ENCODE data around the gene DTNB.

The DTNB gene

DNA sequence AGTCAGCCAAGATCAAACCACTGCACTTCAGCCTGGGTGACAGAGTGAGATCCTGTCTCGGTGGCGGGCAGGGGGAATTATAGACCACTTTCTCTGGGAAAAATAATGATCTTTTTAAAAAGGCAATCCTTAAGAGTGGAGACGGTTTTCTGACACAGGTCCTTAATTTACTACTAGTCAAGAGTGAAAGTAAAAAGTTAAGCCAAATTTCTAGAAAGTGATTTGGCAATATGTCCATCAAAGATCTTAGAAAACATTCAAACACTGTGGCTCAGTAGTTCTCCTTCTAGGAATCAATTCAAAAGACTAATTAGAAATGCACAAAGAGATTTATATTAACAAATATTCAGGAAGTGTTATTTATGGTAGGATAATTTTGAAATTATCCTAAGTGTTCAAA lies 183.2 kb downstream of the DTNB start:
- DNase-seq (no peak), ATAC-seq (no peak)
- Mint-ChIP-seq H3K27ac (no peak overlapping the region), H3K27me3 (no peaks in the 10 kb centered on the region), H3K9me3 (no peaks in the 10 kb centered on the region), H3K4me1 (no peaks in the 10 kb centered on the region), H3K4me3 (no peak overlapping the region), H3K36me3 (ENCODE audit: low read depth) (peaks cover 7% of the 10 kb centered on the region)

DNA sequence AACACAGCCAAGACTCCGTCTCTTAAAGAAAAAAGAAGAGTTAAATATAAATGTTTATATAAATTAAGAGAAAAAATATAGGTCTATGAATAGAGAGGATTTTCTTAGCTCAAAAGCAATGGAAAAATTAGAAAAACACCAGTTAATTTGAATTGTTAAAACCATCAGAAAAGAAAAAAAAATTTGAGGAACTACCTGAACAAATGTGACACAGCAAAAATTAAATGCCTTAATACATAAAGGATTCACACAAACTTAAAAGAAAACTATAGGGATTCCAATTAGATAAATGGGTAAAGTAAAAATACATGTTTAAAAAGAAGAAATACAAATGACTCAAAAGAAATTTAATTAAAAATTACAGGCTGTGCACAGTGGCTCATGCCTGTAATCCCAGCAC lies 183.7 kb downstream of the DTNB start:
- no peak for ATAC-seq
- DNase-seq: no peak
- Mint-ChIP-seq H3K4me1 (no peaks in the 10 kb centered on the region), H3K27me3 (no peaks in the 10 kb centered on the region), H3K4me3 (no peak overlapping the region), H3K27ac (no peak overlapping the region), H3K9me3 (no peaks in the 10 kb centered on the region), H3K36me3 (ENCODE audit: low read depth) (peaks cover 7% of the 10 kb centered on the region)

DNA sequence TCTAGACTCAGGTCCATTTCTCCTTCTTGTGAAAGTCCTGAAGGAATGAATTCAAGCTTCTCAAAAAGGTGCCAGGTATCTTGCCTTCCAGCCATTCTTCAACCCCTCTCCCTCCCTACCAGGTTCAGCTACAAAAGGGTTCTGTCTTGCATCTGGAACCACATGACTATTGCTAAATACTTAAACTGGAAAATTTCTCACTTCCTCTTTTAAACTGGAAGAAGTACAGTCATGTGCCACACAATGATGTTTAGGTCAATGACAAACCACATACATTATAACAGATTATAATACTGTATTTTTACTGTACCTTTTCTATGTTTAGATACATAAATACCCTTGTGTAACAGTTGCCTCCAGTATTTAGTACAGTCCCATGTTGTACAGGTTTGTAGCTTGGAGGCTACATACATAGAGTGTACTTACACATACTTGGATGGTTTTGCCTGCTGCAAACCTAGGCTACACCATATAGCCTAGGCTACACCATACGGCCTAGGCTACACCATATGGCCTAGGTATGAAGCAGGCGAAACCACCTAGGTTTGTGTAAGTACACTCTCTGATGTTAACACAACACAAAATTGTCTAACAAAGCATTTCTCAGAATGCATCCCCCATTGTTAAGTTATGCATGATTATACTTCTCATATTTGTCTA lies 189.6 kb downstream of the DTNB start:
- DNase-seq: no peak
- Mint-ChIP-seq H3K4me1 (peaks cover 13% of the 10 kb centered on the region), H3K9me3 (no peaks in the 10 kb centered on the region), H3K4me3 (no peak overlapping the region), H3K27ac (peak overlapping the region; percentile 4), H3K27me3 (no peaks in the 10 kb centered on the region), H3K36me3 (ENCODE audit: low read depth) (peaks cover 6% of the 10 kb centered on the region)
- ATAC-seq: no peak

GRCh38 chr2:25482341-25482740 lies 191.0 kb downstream of the DTNB start:
- Mint-ChIP-seq H3K36me3 (ENCODE audit: low read depth) (peaks cover 6% of the 10 kb centered on the region), H3K4me3 (no peak overlapping the region), H3K27me3 (no peaks in the 10 kb centered on the region), H3K9me3 (no peaks in the 10 kb centered on the region), H3K4me1 (peaks cover 13% of the 10 kb centered on the region), H3K27ac (no peak overlapping the region)
- DNase-seq (no peak), ATAC-seq (no peak)

- ATAC-seq (no peak), DNase-seq (no peak)
- Mint-ChIP-seq H3K9me3 (peaks cover under 1% of the 10 kb centered on the region), H3K4me3 (no peak overlapping the region), H3K36me3 (ENCODE audit: low read depth) (peaks cover 7% of the 10 kb centered on the region), H3K27ac (no peak overlapping the region), H3K27me3 (no peaks in the 10 kb centered on the region), H3K4me1 (peaks cover 13% of the 10 kb centered on the region)
These were observed 191.7 kb downstream of the DTNB start for GRCh38 chr2:25481381-25482300.

GRCh38 chr2:25480561-25480960 lies 192.8 kb downstream of the DTNB start:
- H3K27ac Mint-ChIP-seq: no peak overlapping the region
- H3K27me3 Mint-ChIP-seq: no peaks in the 10 kb centered on the region
- DNase-seq: no peak
- H3K4me1 Mint-ChIP-seq: peaks cover 13% of the 10 kb centered on the region
- no peak for ATAC-seq
- peaks cover 12% of the 10 kb centered on the region for H3K36me3 Mint-ChIP-seq (ENCODE audit: low read depth)
- H3K4me3 Mint-ChIP-seq: no peak overlapping the region
- peaks cover 4% of the 10 kb centered on the region for H3K9me3 Mint-ChIP-seq

DNA sequence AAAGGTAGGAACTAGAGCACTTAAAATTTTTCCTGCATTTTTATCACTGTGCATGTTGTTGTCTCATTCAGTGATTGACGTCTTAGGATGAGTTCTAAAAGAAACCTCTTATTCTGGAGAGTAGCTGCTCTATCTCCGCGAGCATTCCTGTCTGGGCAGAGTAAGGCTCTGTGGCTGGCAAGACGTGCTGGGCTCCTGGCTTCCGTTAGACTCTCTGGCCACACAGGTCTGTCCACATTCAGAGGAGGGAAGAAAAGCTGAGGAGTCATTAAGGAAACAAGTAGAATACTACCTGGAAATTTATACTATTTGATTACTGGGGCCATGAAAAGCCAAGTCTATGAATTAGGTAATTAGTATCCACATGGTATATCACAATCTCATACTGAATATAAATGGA lies 193.6 kb downstream of the DTNB start:
- Mint-ChIP-seq H3K9me3 (peaks cover 4% of the 10 kb centered on the region), H3K36me3 (ENCODE audit: low read depth) (peaks cover 15% of the 10 kb centered on the region), H3K27ac (no peak overlapping the region)

GRCh38 chr2:25478736-25479135 lies 194.6 kb downstream of the DTNB start:
- Mint-ChIP-seq H3K36me3 (ENCODE audit: low read depth) (peaks cover 16% of the 10 kb centered on the region), H3K9me3 (peaks cover 4% of the 10 kb centered on the region), H3K27me3 (no peaks in the 10 kb centered on the region), H3K4me3 (no peak overlapping the region), H3K27ac (no peak overlapping the region), H3K4me1 (peaks cover 9% of the 10 kb centered on the region)
- no peak for ATAC-seq
- DNase-seq: no peak

More for the DNA sequence above, 193.6 kb downstream of the DTNB start:
- H3K27me3 Mint-ChIP-seq: no peaks in the 10 kb centered on the region
- no peak overlapping the region for H3K4me3 Mint-ChIP-seq
- DNase-seq (no peak), ATAC-seq (no peak)
- peaks cover 13% of the 10 kb centered on the region for H3K4me1 Mint-ChIP-seq

DNA sequence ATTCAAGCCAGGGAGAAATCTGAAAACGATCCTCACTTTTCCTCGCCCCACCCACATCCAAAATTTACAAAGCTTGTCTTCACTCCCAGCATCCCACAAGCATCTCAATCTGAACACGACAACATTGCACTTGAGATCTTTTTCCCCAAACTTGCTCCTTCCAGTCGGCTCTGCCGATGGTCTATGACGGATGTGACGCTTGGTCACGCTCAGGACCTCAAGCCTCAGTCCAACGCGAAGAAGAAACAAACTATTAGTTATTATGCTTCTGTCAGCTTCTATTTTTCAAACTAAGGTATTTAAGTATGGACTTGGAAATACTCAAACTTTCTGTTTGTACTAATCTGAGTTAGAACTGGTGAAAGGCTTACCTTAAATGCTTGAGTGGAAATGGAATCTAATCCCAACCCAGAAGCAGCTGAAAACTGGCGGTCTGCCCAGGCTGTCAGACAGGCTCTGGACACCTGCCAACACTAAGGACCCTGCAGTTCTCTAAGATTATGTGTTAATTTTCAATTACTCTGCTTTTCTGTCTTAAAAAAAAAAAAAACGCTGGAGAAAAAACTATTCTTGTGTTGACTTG lies 199.5 kb downstream of the DTNB start:
- ATAC-seq (no peak), DNase-seq (no peak)
- H3K4me1 Mint-ChIP-seq: peaks cover 10% of the 10 kb centered on the region
- no peak overlapping the region for H3K4me3 Mint-ChIP-seq
- peak overlapping the region; percentile 44 for H3K27ac Mint-ChIP-seq
- no peaks in the 10 kb centered on the region for H3K27me3 Mint-ChIP-seq
- peaks cover 23% of the 10 kb centered on the region for H3K36me3 Mint-ChIP-seq (ENCODE audit: low read depth)
- peaks cover 4% of the 10 kb centered on the region for H3K9me3 Mint-ChIP-seq

DNA sequence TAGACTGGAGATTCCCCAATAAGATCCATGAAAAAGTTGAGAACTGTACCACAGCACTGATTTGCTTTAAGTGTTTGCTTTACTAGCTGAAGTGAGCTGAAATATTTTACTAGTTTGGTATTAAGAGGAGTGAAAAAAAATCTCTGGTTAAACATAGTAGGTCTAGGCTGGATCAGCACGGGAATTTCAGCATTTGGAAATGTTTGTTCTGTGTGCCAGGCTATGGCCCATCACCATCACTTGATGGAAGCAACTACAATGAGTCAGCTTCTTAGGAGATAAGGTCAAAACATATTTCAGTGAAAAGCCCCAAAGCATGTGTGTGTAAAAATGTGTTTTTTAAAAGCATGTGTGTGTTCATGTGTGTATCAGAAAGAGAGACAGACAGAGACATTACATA lies 200.2 kb downstream of the DTNB start:
- no peak for DNase-seq
- peaks cover 10% of the 10 kb centered on the region for H3K4me1 Mint-ChIP-seq
- peaks cover 4% of the 10 kb centered on the region for H3K9me3 Mint-ChIP-seq

DNA sequence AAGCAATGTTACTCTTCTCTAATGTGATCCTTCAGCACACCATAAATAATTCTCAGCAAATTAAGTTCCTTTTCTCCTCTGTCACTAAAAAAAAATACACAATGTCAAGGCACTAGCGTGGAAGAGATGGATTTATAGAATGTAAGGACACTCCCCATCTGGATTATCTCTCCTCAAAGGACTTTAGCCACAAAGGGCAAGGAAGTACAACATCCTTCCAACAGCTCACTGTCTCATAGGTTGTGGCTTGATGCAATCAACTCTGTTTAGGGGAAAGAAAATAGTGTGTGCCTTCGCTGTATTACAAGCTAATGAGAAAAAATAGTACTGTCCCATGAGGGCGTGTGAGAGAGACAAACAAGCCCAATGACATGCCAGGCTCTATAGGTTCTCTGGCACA lies 202.6 kb downstream of the DTNB start:
- peaks cover 10% of the 10 kb centered on the region for H3K4me1 Mint-ChIP-seq
- peaks cover 14% of the 10 kb centered on the region for H3K36me3 Mint-ChIP-seq (ENCODE audit: low read depth)
- H3K4me3 Mint-ChIP-seq: no peak overlapping the region
- H3K9me3 Mint-ChIP-seq: no peaks in the 10 kb centered on the region
- no peaks in the 10 kb centered on the region for H3K27me3 Mint-ChIP-seq
- ATAC-seq (no peak), DNase-seq (no peak)
- no peak overlapping the region for H3K27ac Mint-ChIP-seq

More for the DNA sequence above, 200.2 kb downstream of the DTNB start:
- peaks cover 22% of the 10 kb centered on the region for H3K36me3 Mint-ChIP-seq (ENCODE audit: low read depth)
- H3K27ac Mint-ChIP-seq: peak overlapping the region; percentile 1
- H3K4me3 Mint-ChIP-seq: no peak overlapping the region
- ATAC-seq: no peak
- no peaks in the 10 kb centered on the region for H3K27me3 Mint-ChIP-seq

- H3K27me3 Mint-ChIP-seq: no peaks in the 10 kb centered on the region
- DNase-seq (no peak), ATAC-seq (no peak)
- H3K36me3 Mint-ChIP-seq (ENCODE audit: low read depth): peaks cover 5% of the 10 kb centered on the region
- H3K27ac Mint-ChIP-seq: no peak overlapping the region
- H3K4me3 Mint-ChIP-seq: no peak overlapping the region
- H3K4me1 Mint-ChIP-seq: no peaks in the 10 kb centered on the region
- H3K9me3 Mint-ChIP-seq: no peaks in the 10 kb centered on the region
These were observed 205.6 kb downstream of the DTNB start for GRCh38 chr2:25467743-25468142.

- Mint-ChIP-seq H3K27me3 (no peaks in the 10 kb centered on the region), H3K4me1 (no peaks in the 10 kb centered on the region), H3K27ac (no peak overlapping the region), H3K4me3 (no peak overlapping the region), H3K36me3 (ENCODE audit: low read depth) (peaks cover 3% of the 10 kb centered on the region), H3K9me3 (no peaks in the 10 kb centered on the region)
- ATAC-seq (no peak), DNase-seq (no peak)
These were observed 211.4 kb downstream of the DTNB start for GRCh38 chr2:25462021-25462420.

DNA sequence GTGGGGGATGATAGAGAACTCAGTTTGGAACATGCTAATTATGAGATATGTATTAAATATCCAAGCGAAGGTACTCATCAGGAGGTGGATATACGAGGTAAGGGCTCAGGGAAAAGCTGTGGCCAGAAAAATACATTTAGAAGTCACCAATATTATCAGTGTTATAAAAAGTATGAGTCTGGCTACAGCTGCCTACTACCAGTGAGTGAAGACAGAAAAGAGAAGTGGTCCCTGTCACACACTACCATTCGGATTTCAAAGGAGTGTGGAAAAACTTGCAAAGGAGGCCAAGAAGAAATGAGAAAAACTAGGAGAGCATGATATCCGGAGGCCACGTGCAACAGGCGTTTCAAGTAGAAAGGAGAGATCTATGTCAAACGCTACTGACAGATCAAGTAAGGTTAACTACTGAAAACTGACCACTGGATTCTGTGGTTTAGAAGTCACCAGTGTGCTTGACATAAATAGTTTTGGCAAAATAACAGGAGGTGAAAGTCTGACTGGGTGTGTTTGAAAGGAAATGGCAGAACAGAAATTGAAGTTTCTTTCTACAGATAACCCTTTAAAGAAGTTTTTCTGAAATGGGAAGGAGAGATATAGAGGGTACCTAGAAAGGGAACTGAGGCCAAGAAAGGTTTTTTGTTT lies 213.0 kb downstream of the DTNB start:
- no peak overlapping the region for H3K27ac Mint-ChIP-seq
- no peaks in the 10 kb centered on the region for H3K4me1 Mint-ChIP-seq
- no peaks in the 10 kb centered on the region for H3K27me3 Mint-ChIP-seq
- DNase-seq (no peak), ATAC-seq (no peak)
- H3K9me3 Mint-ChIP-seq: no peaks in the 10 kb centered on the region
- peaks cover 3% of the 10 kb centered on the region for H3K36me3 Mint-ChIP-seq (ENCODE audit: low read depth)
- no peak overlapping the region for H3K4me3 Mint-ChIP-seq

Measured in activated naive CD8-positive, alpha-beta T cell treated with anti-CD3 and anti-CD28 coated beads, Interleukin-2, amount 50 U/mL, for 24 hours (primary cell).